HG02678 (cell line): ENCODE measurements around the gene CXorf65.

Experiments used
- ATAC-seq: cut with Tn5 transposase; IDR thresholded peaks from one replicate; pipeline ENCODE4 v1.9.1; 2021; ENCODE audit warnings: mild to moderate bottlenecking, moderate library complexity; ENCODE audit not compliant: unreplicated experiment

Gene CXorf65

DNA sequence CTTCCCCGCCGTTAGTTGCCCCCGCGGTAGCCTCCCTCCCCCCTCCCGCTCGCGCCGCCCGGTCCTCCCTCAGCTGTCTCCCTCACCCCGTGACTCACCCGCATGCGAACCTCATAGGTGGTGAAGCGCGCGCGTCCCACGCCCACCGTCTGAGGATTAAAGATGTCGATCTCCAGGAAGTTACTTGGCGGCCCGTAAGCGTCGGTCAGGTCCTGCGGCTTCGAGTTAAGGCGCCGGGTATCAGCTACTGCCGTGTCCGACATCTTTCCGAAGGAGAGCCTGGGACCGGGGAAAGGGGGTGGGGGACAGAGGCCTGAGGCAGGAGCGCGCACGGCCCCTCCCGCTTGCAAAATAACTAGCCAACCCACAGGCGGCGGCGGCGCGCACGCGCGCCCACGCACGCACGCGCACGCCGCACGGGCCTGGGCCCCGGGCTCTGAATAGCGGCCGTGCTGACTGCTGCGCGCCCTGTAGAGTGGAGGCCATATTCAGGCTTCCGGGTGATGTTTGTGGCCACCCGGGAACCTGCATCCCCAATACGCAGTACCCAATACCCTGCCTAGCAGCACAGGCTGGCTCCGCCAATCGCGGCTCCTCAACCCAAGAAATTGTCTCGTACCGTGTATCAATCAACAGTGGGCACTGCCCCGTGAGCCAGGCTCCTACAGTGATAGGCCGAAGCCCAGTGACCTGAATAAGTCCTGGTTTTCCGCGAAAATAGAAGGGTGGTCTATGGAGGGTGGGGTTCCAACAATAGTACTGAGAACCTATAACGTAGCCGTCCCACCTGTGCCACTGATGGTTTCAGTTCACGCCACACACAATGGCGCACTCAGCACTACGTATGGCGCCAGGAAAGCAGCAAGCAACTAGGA is 38.3 kb downstream of the CXorf65 start, which contains the start of gene SNX12:
Gene SNX12, minus strand, starts transcription at position 291 of the 875 bp plus-strand sequence. Its CDS starts 28 bp downstream, at position 263.
- peak; percentile 95 for ATAC-seq

DNA sequence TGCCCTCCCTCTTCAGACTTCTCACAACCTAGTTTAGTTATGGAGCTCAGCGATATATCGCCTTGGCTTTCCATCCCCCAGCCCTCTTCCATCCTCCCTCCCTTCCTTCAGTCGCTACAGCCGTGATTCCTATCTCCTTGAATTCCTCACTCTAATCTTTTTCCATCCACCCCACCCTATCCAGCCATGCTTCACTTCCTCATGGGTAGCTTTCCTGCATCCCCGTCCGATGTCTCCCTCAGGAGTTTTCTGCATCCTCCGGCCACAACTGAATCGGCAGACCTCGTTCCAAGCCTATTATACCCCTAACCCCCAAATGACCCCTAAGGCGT is 38.9 kb downstream of the CXorf65 start:
- ATAC-seq, result no peak

DNA sequence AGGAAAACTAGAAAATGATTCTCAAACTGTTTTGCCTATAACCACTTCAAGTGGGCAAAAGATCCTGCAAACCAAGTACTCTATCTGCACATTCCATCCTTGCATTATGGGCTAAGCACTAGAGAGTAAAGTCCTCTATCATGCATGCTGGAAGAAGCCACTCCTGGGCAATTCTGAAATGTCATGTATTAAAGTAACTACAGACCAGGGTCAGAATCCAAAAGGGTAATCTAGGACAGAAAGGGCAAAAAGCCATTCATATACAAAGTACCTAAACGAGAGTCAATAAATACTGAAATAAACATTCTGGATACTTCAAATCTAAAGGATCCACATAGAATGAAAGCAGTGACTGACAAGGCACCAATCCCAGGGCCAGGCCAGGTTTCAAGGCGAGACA is 39.5 kb downstream of the CXorf65 start:
- ATAC-seq, result no peak

DNA sequence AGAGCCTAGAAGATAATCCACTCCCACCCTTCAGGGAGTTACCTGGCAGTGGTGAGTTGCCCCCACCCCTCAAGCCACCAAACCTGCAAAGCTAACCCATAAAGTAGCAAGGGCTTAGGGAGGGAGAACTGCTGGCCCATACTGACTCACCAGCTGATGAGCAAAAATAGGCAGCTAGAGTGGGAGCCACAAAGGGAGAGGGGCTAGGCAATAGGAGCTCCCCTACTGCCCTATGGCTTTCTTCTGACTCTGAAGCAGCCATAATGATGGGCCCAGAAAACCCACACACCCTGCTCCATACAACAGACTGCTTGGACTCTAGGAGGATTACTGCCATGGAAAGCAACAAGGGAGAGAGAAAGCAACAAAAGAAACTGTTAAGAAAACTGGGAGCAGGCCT is 46.4 kb downstream of the CXorf65 start:
- ATAC-seq, result no peak

DNA sequence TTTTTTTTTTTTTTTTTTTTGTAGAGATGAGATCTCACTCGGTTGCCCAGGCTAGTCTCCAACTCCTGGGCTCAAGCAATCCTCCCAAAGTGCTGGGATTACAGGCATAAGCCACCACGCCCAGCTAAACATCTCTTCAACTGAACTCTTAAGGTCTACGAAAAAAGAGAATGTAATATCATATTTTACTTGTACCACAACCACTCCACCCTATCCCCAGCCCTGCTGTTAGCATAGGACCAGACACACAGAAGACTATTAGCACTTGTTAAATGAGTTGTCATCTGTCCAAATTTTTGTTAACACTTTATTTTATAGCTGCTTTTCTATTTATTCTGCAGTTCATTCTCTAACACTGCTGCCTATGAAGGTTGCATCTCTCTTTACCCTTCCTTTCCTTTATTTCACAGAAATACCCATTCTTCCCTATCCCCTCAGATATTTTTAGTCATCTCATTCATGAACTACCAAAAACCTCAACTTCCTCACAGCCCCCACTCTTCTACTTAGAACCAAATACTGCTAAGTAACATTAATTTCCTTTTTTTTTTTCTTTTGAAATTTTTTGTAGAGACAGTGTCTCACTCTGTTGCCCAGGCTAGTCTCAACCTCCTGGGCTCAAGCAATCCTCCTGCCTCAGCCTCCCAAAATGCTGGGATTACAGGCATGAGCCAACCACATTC is 48.6 kb downstream of the CXorf65 start:
- no peak for ATAC-seq

DNA sequence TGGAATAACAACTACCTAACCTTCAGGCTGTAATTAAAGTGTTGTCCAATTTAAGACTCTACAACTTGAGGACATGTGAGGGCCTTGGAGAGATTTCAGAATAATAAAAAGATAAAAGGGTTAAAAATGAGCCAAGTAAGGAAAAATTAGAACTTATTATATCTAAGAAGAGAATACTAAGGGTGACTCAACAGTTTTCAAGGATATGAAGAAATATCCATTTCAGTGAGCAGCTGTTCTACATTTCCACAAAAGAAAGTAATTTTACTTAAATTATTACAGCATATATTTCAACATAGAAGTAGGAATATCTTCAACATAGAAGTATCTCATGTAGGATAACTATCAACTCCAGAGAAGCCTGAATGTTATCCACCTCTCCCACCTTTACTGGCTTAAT is 49.7 kb downstream of the CXorf65 start:
- no peak for ATAC-seq
